ENCODE measurements around the gene FMN1. TPM values are rescaled to one million over a fixed set of nuclear protein-coding genes. Genes with fewer than 3 reads are reported as not detected.

Gene FMN1
- total and polyA plus RNA-seq, 2 of the 13 experiments (the other 11 are each of a cell fraction or from before 2014, with no cell fraction given) = 0.20 to 0.60 TPM

- no peak overlapping the region for H2AFZ ChIP-seq (ENCODE audit: low read length)
- intact Hi-C loops (cut with micrococcal nuclease; ENCODE audit: unreplicated experiment) = no loop called here
- H4K20me1 ChIP-seq (ENCODE audit: insufficient read depth, low read length) = no peaks in the 10 kb centered on the region
- ATAC-seq = no peak
- TF ChIP-seq ZNF709 (CRISPR knock-in tag; IDR thresholded peaks at IDR 0.05) (no peak), ETV6 (CRISPR knock-in tag; conservative IDR thresholded peaks at IDR 0.05) (no peak), TEAD3 (CRISPR knock-in tag; optimal IDR thresholded peaks at IDR 0.05; ENCODE audit: borderline replicate concordance) (no peak)
- no peak overlapping the region for H3K4me2 ChIP-seq (ENCODE audit: low read depth, low read length)
- DNase-seq (ENCODE audit: low spot score) = no peak
- H3K79me2 ChIP-seq (ENCODE audit: insufficient read depth, low read length) = no peaks in the 10 kb centered on the region
- ChIA-PET POLR2A (no interaction called here), CTCF (ENCODE audit: low intra/inter-chr PET ratio, low total read pairs) (no interaction called here)
- no peak overlapping the region for H3K4me3 ChIP-seq (replicated peaks in 1 of 3; ENCODE audit: insufficient read depth in 1 of 3, low read depth in 2 of 3, low read length in 3 of 3)
- WGBS (ENCODE audit: low lambda C conversion rate) = 42% methylated on average over 1 of the region's 1 CpG
- BruUV-seq (replicated peaks) = no TSS peak
- no peaks in the 10 kb centered on the region for H3K27me3 ChIP-seq (ENCODE audit: control insufficient read depth in 1 of 2, insufficient read depth in 2 of 2, low read length in 2 of 2)
- no peak for FAIRE-seq
- no peaks in the 10 kb centered on the region for H3K36me3 ChIP-seq (replicated peaks in 1 of 2; ENCODE audit: control insufficient read depth in 1 of 2, insufficient read depth in 2 of 2, low read length in 2 of 2)
- in situ Hi-C loops (cut with HindIII; ENCODE audit: extremely low pct_ligation_motif_present, low pct_unique_long_range_greater_than_20kb) = no loop called here
- H3K9ac ChIP-seq (ENCODE audit: insufficient read depth, low read depth, low read length) = no peak overlapping the region
- H3K9me3 ChIP-seq (ENCODE audit: low read length) = no peaks in the 10 kb centered on the region
- H3K4me1 ChIP-seq (ENCODE audit: insufficient read depth, low read length) = no peaks in the 10 kb centered on the region
- no peak overlapping the region for H3K27ac ChIP-seq (ENCODE audit: extremely low read length, insufficient read depth, low read length)
Observed at GRCh38 chr15:32830241-32830640, 364.3 kb downstream of the FMN1 start.

- intact Hi-C loops (cut with micrococcal nuclease; ENCODE audit: unreplicated experiment) (no loop called here), in situ Hi-C loops (cut with HindIII; ENCODE audit: extremely low pct_ligation_motif_present, low pct_unique_long_range_greater_than_20kb) (no loop called here)
- Histone ChIP-seq H3K4me3 (replicated peaks in 1 of 3; ENCODE audit: insufficient read depth in 1 of 3, low read depth in 2 of 3, low read length in 3 of 3) (no peak overlapping the region), H3K36me3 (replicated peaks in 1 of 2; ENCODE audit: control insufficient read depth in 1 of 2, insufficient read depth in 2 of 2, low read length in 2 of 2) (no peaks in the 10 kb centered on the region), H3K9me3 (ENCODE audit: low read length) (no peaks in the 10 kb centered on the region), H3K27ac (ENCODE audit: extremely low read length, insufficient read depth, low read length) (no peak overlapping the region), H3K4me1 (ENCODE audit: insufficient read depth, low read length) (no peaks in the 10 kb centered on the region), H3K9ac (ENCODE audit: insufficient read depth, low read depth, low read length) (no peak overlapping the region), H3K79me2 (ENCODE audit: insufficient read depth, low read length) (no peaks in the 10 kb centered on the region), H2AFZ (ENCODE audit: low read length) (no peak overlapping the region), H3K27me3 (ENCODE audit: control insufficient read depth in 1 of 2, insufficient read depth in 2 of 2, low read length in 2 of 2) (no peaks in the 10 kb centered on the region), H4K20me1 (ENCODE audit: insufficient read depth, low read length) (no peaks in the 10 kb centered on the region), H3K4me2 (ENCODE audit: low read depth, low read length) (no peak overlapping the region)
- BruUV-seq (replicated peaks) = no TSS peak
- TF ChIP-seq ZNF326 (CRISPR knock-in tag; IDR thresholded peaks at IDR 0.05; ENCODE audit: borderline replicate concordance) (no peak), SSRP1 (CRISPR knock-in tag; IDR thresholded peaks at IDR 0.05) (no peak), HOXA7 (CRISPR knock-in tag; IDR thresholded peaks at IDR 0.05) (no peak), DPF2 (CRISPR knock-in tag; IDR thresholded peaks at IDR 0.05; ENCODE audit: borderline replicate concordance, low read depth) (no peak), AHR (CRISPR knock-in tag; IDR thresholded peaks at IDR 0.05) (no peak), TCF7 (IDR thresholded peaks at IDR 0.05; ENCODE audit: low read depth) (no peak)
- no peak for DNase-seq (ENCODE audit: low spot score)
- ChIA-PET POLR2A (no interaction called here), CTCF (ENCODE audit: low intra/inter-chr PET ratio, low total read pairs) (no interaction called here)
- WGBS (ENCODE audit: low lambda C conversion rate) = 62% methylated on average over 2 of the region's 2 CpGs
- FAIRE-seq = no peak
- ATAC-seq = no peak
Observed at GRCh38 chr15:32829436-32829835, 365.1 kb downstream of the FMN1 start.

Measured in HepG2 (cell line).